ENCODE measurements around the gene ANO6.
A peak's percentile ranks its signal among the peaks of the same experiment; 100 is the strongest.

Gene ANO6

DNA sequence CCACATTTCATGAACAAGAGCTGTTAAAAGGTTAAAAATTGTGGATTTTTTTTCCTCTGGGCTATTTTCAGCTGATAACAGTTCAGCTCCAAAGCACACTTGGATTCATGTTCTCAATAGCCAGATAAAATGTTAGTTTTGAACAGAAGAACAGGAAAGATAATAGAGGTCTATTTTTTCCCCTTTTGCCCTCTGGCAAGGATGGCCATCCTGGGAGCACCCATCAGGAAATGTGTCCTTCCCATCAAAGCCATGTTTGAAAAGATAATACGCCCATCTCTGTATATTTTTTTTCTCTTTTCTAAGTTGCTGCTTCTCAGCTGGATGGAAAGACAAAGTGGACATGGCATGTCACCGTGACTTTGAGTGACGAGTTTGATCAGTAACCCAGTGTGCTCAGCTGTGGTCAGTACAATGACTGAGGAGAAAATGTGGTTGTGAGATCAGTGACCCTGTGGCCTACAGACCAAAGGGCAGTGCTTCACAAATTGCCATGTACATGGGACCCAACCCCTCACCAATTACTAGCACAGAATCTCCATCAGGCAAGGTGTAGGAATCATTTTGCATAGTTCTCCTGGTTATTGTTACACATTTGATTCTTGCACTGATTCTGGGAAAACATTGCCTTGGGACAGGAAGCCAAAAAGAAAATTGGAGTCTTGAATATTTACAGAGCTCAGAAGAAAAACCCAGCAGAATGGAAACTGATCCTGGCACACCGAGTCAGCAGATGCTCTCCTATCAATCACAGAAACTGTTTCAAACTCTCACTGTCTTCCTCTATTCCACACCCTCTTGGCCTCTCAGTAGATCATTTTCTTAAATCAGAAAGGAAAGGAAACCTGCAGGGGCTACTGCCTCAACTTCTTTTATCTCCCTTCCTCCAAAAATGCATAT, 64.3 kb downstream of the ANO6 start:
- H3K27ac ChIP-seq (ENCODE audit: low read depth, low read length) = no peak overlapping the region
- no peak overlapping the region for H3K9ac ChIP-seq (ENCODE audit: low read depth in 1 of 2, low read length in 2 of 2)
- H3K9me3 ChIP-seq (ENCODE audit: control insufficient read depth in 1 of 2, low read length in 2 of 2) = no peaks in the 10 kb centered on the region
- peaks cover 25 to 46% of the 10 kb centered on the region in 2 donors for H3K4me1 ChIP-seq (ENCODE audit: control insufficient read depth in 1 of 2, insufficient read depth in 2 of 2, low read length in 2 of 2)
- no peaks in the 10 kb centered on the region for H3K27me3 ChIP-seq (ENCODE audit: control insufficient read depth in 1 of 2, insufficient read depth in 2 of 2, low read length in 2 of 2)
- no peak overlapping the region for H3K4me3 ChIP-seq (ENCODE audit: low read depth in 1 of 2, low read length in 2 of 2)
- H3K36me3 ChIP-seq (ENCODE audit: control insufficient read depth in 1 of 2, insufficient read depth in 2 of 2, low read length in 2 of 2) = no peaks in the 10 kb centered on the region

DNA sequence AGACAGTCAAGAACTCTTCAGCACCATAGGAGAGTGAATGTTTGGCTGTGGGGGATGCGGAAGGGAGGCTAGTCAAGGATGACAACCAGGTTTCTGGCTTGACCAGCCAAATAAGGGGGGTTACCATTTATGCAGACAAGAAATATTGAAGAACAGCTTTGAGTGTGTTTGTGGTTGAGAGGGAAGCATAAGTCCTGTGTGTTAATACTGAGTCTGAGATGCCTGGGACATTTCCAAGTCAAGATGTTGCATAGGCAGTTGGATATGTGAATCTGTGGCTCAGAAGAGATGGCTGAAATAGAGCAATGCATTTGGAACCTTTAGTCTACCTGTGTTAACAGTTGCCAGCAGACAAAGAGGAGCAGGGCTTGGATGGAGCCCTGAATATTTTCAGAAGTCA, 66.1 kb downstream of the ANO6 start:
- Histone ChIP-seq H3K4me1 (ENCODE audit: control insufficient read depth in 1 of 2, insufficient read depth in 2 of 2, low read length in 2 of 2) (peaks cover 25 to 50% of the 10 kb centered on the region in 2 donors), H3K27ac (ENCODE audit: low read depth, low read length) (no peak overlapping the region)

DNA sequence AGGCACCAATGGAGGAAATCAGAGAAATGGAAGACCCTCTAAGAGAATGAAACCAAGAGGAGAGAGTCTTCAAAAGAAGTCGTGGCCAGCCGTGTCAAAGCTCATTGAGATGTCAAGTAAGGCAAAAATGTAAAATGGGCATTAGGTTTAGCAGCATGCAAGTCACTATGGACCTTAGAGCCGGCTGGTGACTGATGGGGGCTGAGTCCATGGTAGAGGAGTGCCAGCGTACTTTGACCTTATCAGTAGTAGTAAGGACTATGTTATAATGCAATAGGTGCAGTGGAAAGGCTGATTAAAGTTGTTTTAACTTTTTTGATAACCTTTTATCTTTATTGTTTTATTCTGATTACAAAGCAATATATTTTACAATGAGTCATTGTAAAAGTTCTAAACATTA, 66.5 kb downstream of the ANO6 start:
- H3K27me3 ChIP-seq (ENCODE audit: control insufficient read depth in 1 of 2, insufficient read depth in 2 of 2, low read length in 2 of 2) = no peaks in the 10 kb centered on the region
- no peaks in the 10 kb centered on the region for H3K36me3 ChIP-seq (ENCODE audit: control insufficient read depth in 1 of 2, insufficient read depth in 2 of 2, low read length in 2 of 2)
- H3K9ac ChIP-seq (ENCODE audit: low read depth in 1 of 2, low read length in 2 of 2) = no peak overlapping the region
- H3K9me3 ChIP-seq (ENCODE audit: control insufficient read depth in 1 of 2, low read length in 2 of 2) = no peaks in the 10 kb centered on the region
- peak overlapping the region in 1 of 2 donors; percentile 42 for H3K4me3 ChIP-seq (ENCODE audit: low read depth in 1 of 2, low read length in 2 of 2)
- H3K4me1 ChIP-seq (ENCODE audit: control insufficient read depth in 1 of 2, insufficient read depth in 2 of 2, low read length in 2 of 2) = peaks cover 25 to 50% of the 10 kb centered on the region in 2 donors
- no peak overlapping the region for H3K27ac ChIP-seq (ENCODE audit: low read depth, low read length)

More for the DNA sequence above, 66.1 kb downstream of the ANO6 start:
- H3K4me3 ChIP-seq (ENCODE audit: low read depth in 1 of 2, low read length in 2 of 2) = peak overlapping the region in 1 of 2 donors; percentile 42
- no peak overlapping the region for H3K9ac ChIP-seq (ENCODE audit: low read depth in 1 of 2, low read length in 2 of 2)
- H3K9me3 ChIP-seq (ENCODE audit: control insufficient read depth in 1 of 2, low read length in 2 of 2) = no peaks in the 10 kb centered on the region
- H3K36me3 ChIP-seq (ENCODE audit: control insufficient read depth in 1 of 2, insufficient read depth in 2 of 2, low read length in 2 of 2) = no peaks in the 10 kb centered on the region
- no peaks in the 10 kb centered on the region for H3K27me3 ChIP-seq (ENCODE audit: control insufficient read depth in 1 of 2, insufficient read depth in 2 of 2, low read length in 2 of 2)

DNA sequence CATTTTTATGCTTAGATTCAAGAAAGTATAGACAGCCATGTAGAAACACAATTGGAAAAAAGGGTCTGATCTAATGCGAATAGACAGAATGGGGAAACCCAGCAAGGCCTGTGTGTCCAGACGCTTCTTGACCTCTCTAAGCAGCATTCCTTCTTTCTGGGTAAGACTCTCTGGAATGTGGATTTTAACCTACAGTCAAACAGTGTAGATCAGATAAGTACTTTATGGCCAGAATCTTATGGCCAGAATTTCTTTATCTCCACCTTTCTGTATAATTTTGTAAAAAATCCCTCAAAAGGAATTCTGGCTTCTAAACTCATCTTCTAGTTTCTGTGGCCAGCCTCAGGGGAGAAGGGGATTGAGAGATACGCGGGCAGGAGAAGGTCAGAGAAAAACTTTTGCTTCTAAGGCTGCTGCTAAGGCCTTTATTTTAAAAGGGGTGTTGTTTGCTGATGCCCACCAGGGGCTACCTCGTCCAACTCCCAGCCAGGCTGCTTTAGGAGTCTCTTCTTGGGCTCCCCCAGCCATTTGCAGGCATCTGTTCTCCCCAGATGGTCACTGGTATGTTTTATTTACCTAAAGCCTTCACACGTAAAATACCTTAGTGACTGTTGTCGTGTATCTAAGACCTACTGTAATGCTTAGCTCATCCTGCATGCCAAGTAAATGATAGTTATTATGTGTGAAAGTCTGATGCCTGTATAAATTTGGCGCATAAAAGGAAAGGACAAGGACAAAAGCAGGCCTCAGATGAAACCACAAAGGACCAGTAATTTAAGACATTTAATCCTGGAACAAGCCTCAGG, 68.4 kb downstream of the ANO6 start:
- Histone ChIP-seq H3K27me3 (ENCODE audit: control insufficient read depth in 1 of 2, insufficient read depth in 2 of 2, low read length in 2 of 2) (no peaks in the 10 kb centered on the region), H3K4me3 (ENCODE audit: low read depth in 1 of 2, low read length in 2 of 2) (no peak overlapping the region), H3K4me1 (ENCODE audit: control insufficient read depth in 1 of 2, insufficient read depth in 2 of 2, low read length in 2 of 2) (peaks cover 25 to 50% of the 10 kb centered on the region in 2 donors), H3K9me3 (ENCODE audit: control insufficient read depth in 1 of 2, low read length in 2 of 2) (no peaks in the 10 kb centered on the region), H3K36me3 (ENCODE audit: control insufficient read depth in 1 of 2, insufficient read depth in 2 of 2, low read length in 2 of 2) (no peaks in the 10 kb centered on the region), H3K27ac (ENCODE audit: low read depth, low read length) (no peak overlapping the region), H3K9ac (ENCODE audit: low read depth in 1 of 2, low read length in 2 of 2) (no peak overlapping the region)

DNA sequence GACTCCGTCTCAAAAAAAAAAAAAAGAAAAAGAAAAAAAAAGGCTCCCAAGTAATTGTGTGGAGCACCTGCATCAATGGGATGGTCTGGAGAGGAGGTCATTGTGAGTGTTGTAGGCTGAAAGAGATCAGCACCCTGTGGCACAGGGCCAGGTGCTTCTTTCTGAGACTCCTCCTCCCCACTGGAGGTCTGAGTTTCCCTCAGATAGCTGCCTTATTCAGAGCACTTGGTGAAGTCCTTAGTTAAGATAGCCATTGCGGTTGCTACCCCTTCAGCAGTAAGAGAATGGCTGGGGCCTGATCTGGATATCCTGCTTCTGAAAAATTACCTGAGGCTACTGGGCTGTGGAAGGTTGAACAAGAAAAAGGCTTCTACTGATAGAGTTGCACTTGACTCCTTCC, 69.8 kb downstream of the ANO6 start:
- no peak overlapping the region for H3K27ac ChIP-seq (ENCODE audit: low read depth, low read length)
- H3K9ac ChIP-seq (ENCODE audit: low read depth in 1 of 2, low read length in 2 of 2) = no peak overlapping the region
- no peak overlapping the region for H3K4me3 ChIP-seq (ENCODE audit: low read depth in 1 of 2, low read length in 2 of 2)
- no peaks in the 10 kb centered on the region for H3K27me3 ChIP-seq (ENCODE audit: control insufficient read depth in 1 of 2, insufficient read depth in 2 of 2, low read length in 2 of 2)
- no peaks in the 10 kb centered on the region for H3K36me3 ChIP-seq (ENCODE audit: control insufficient read depth in 1 of 2, insufficient read depth in 2 of 2, low read length in 2 of 2)
- no peaks in the 10 kb centered on the region for H3K9me3 ChIP-seq (ENCODE audit: control insufficient read depth in 1 of 2, low read length in 2 of 2)
- peaks cover 25 to 43% of the 10 kb centered on the region in 2 donors for H3K4me1 ChIP-seq (ENCODE audit: control insufficient read depth in 1 of 2, insufficient read depth in 2 of 2, low read length in 2 of 2)

DNA sequence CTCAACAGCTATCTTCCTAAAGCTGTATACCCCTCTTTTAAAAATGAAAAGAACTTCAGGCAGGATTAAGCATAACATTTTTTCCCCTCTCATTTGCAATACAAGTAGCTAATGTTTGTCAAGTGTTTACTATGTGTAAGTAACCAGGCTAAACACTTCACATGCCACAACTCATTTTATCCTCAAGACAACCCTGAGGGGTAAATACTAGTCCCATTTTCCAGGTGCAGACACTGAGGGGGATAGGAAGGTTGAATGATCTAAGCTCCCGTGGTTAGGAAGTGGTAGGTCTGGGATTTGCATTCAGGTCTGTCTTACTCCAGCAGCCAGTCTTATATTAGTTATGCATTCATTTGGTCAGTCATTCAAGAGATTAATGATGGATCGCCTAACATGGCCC, 70.7 kb downstream of the ANO6 start:
- Histone ChIP-seq H3K4me3 (ENCODE audit: low read depth in 1 of 2, low read length in 2 of 2) (no peak overlapping the region), H3K9ac (ENCODE audit: low read depth in 1 of 2, low read length in 2 of 2) (no peak overlapping the region), H3K9me3 (ENCODE audit: control insufficient read depth in 1 of 2, low read length in 2 of 2) (no peaks in the 10 kb centered on the region), H3K27me3 (ENCODE audit: control insufficient read depth in 1 of 2, insufficient read depth in 2 of 2, low read length in 2 of 2) (no peaks in the 10 kb centered on the region), H3K27ac (ENCODE audit: low read depth, low read length) (no peak overlapping the region), H3K4me1 (ENCODE audit: control insufficient read depth in 1 of 2, insufficient read depth in 2 of 2, low read length in 2 of 2) (peaks cover 25 to 39% of the 10 kb centered on the region in 2 donors), H3K36me3 (ENCODE audit: control insufficient read depth in 1 of 2, insufficient read depth in 2 of 2, low read length in 2 of 2) (no peaks in the 10 kb centered on the region)

DNA sequence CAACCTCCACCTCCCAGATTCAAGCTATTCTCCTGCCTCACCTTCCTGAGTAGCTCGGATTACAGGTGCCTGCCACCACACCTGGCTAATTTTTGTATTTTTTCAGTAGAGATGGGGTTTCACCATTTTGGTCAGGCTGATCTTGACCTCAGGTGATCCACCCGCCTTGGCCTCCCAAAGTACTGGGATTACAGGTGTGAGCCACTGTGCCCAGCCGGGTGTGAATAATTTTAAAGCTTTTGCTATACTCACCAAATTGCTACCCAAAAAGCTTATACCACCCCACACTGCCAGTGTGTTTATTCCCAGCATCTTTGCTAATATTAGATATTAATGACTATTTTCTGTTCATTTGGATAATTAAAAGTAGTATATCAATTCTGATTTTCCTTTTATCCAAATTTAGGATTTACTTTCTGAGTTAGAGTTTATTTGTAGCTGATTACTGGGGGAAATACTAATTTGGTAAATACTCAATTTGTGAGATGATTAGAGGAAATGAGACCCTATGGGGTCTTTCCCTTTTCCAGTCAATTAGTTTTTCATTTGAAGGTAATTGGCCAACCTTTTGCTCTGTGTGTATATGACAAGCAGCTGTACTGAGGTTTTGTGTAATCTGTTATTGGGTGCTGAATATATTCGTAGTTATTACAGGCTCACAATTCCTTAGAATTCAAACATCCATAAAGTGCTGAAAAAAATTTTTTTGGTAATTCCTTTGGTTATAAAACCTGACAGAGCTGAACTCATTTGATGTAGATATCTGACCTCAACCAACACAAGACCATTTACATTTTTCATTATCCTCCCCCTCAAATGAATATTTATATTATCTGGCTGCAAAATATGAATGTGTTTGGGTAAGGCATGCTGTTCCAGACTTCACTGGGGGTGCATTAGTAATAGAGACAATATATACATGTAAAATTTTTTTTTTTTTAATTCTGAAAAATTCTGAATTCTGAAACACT, 73.6 kb downstream of the ANO6 start:
- Histone ChIP-seq H3K27ac (ENCODE audit: low read depth, low read length) (no peak overlapping the region), H3K27me3 (ENCODE audit: control insufficient read depth in 1 of 2, insufficient read depth in 2 of 2, low read length in 2 of 2) (no peaks in the 10 kb centered on the region), H3K4me3 (ENCODE audit: low read depth in 1 of 2, low read length in 2 of 2) (no peak overlapping the region), H3K9me3 (ENCODE audit: control insufficient read depth in 1 of 2, low read length in 2 of 2) (no peaks in the 10 kb centered on the region), H3K9ac (ENCODE audit: low read depth in 1 of 2, low read length in 2 of 2) (no peak overlapping the region), H3K4me1 (ENCODE audit: control insufficient read depth in 1 of 2, insufficient read depth in 2 of 2, low read length in 2 of 2) (peaks cover 3 to 10% of the 10 kb centered on the region in 2 donors), H3K36me3 (ENCODE audit: control insufficient read depth in 1 of 2, insufficient read depth in 2 of 2, low read length in 2 of 2) (no peaks in the 10 kb centered on the region)

DNA sequence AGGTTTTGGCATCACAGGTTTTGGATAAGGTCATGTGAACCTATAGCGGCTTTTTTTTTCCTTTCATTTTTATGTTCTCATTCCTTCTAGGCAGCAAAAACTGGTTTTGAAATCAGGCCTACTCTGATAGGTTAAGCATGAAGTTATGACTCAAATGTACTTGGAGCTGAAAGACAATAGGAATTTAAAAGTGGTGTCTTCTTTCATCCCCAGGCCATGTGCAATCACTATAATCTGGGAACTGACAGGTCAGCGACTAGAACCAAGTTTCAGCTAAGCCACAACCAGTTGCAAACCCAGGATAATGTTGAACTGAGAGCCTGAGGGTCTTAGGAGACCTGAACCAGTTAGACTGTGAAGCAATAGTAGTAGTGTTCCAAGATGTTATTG, 74.3 kb downstream of the ANO6 start:
- Histone ChIP-seq H3K4me1 (ENCODE audit: control insufficient read depth in 1 of 2, insufficient read depth in 2 of 2, low read length in 2 of 2) (peaks cover 0 to 4% of the 10 kb centered on the region in 2 donors), H3K36me3 (ENCODE audit: control insufficient read depth in 1 of 2, insufficient read depth in 2 of 2, low read length in 2 of 2) (no peaks in the 10 kb centered on the region), H3K27me3 (ENCODE audit: control insufficient read depth in 1 of 2, insufficient read depth in 2 of 2, low read length in 2 of 2) (no peaks in the 10 kb centered on the region), H3K27ac (ENCODE audit: low read depth, low read length) (no peak overlapping the region), H3K9me3 (ENCODE audit: control insufficient read depth in 1 of 2, low read length in 2 of 2) (no peaks in the 10 kb centered on the region), H3K9ac (ENCODE audit: low read depth in 1 of 2, low read length in 2 of 2) (no peak overlapping the region), H3K4me3 (ENCODE audit: low read depth in 1 of 2, low read length in 2 of 2) (no peak overlapping the region)

DNA sequence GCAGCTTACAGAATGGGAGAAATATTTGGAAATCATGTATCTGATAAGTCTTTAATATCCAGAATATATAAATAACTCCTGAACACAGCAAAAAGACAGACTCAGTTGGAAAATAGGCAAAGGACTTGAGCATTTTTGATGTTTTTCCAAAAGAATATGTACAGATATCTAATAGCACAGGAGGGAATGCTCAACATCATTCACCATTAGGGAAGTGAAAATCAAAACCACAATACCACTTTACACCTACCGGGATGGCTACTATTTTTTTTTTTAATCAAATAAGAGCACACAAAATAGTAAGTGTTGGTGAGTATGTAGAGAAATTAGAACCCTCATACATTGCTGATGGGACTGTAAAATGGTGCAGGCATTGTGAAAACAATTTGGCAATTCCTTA, 75.6 kb downstream of the ANO6 start:
- Histone ChIP-seq H3K36me3 (ENCODE audit: control insufficient read depth in 1 of 2, insufficient read depth in 2 of 2, low read length in 2 of 2) (no peaks in the 10 kb centered on the region), H3K27ac (ENCODE audit: low read depth, low read length) (no peak overlapping the region), H3K4me1 (ENCODE audit: control insufficient read depth in 1 of 2, insufficient read depth in 2 of 2, low read length in 2 of 2) (no peaks in the 10 kb centered on the region), H3K9me3 (ENCODE audit: control insufficient read depth in 1 of 2, low read length in 2 of 2) (no peaks in the 10 kb centered on the region), H3K4me3 (ENCODE audit: low read depth in 1 of 2, low read length in 2 of 2) (no peak overlapping the region), H3K27me3 (ENCODE audit: control insufficient read depth in 1 of 2, insufficient read depth in 2 of 2, low read length in 2 of 2) (no peaks in the 10 kb centered on the region), H3K9ac (ENCODE audit: low read depth in 1 of 2, low read length in 2 of 2) (no peak overlapping the region)
